IPS-NIHi7 (cell line): ENCODE measurements around the gene SLC9A7.

Experiments used
- DNase-seq: peaks from one replicate; pipeline ENCODE4 v3.0.0; 2012; ENCODE audit warnings: mixed read lengths; ENCODE audit errors: extremely low spot score

Gene SLC9A7

DNA sequence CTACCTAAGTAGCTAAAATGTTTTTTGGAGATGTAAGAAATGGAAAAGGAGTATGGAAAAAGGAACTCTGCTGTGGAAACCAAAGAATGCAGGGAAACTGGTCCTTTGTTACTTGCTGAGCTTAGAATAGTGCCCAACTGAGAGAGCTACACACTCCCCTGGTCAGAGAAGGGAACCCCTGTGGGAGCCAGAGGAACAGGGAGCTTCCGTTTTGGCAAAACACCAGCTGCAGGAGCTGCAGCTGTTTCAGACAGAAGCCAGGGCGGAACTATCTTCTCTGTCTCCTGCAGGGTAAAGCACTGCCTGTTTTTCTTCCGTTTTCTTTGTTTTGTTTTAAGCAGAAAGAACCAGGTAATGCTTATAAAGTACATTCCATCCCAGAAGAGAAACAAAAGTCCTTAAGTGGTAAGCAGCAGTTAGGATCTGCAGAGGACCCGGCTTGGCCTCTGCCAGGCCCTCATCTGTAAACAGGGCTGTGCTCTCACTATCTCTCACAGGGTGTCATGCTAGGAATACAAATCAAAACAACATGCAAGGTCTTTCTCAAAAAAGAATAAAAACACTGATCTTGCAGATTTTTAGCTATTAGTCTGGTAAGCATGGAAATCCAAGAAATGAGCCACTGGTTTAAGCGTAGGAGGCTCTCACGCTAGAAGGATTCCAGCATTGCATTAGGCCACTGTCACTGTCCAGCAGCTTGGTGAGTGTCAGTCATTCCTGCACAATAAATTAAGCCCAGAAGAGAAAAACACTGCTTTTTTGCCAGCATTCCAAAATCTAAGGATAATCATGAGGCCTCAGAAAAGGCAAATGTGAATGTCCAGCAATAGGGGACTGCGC, 109.3 kb downstream of the SLC9A7 start:
- DNase-seq, result peak; percentile 65

DNA sequence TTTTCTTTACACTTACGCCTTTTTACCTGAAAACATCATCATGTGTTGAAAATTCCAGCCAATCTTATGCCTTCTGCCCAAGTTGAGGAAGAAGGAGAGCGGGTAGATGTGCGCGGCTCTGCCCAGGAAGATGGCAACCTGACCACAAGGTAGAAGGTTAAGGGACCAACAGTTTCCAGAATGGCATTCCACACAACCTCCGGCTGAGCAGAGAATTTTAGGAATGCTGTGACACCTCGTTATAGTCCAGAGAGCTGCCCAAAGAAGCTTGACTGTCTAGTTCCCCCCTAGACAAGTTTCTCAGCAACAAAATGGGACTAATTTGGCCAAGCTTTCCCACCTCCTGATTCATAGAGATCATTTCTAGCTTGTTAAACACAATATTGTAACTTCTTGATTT, 110.3 kb downstream of the SLC9A7 start:
- DNase-seq, result peak; percentile 20

DNA sequence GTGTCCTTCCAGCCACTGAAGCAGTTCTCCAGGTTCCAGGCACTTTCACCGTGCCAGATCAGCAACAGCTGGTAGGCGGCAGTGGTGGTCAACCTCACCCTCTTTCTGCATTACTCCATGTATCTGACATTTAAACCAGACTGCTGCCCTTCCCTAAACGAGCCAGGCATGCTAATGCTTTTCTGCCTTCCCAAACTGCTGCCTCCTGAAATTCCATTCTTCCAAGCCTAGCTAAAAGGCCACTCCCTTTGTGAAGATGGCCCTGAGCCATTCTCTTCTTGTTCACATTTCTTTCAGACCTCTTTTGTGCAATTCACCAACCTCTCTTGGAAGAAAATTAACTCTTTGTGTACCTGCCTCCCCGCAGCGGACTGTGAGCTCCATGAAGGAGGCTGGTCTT, 111.7 kb downstream of the SLC9A7 start:
- DNase-seq, result no peak

DNA sequence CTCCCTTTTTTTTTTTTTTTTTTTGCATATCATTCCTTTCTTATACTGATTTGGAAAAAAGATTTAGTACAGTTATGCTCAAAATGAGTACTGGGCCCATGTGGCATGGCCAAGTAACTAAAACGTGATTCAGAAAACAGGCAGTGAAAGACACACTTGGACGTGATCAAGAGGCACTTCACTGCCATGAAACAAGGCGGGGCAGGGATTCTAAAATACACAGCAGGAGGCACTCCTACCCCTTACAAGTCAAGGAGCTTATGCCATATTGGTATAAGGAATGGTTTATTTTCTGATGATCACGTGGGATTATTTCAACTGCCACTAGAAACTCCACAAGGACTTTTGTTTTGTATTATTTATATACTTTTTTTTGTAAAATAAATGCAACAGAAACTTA, 113.3 kb downstream of the SLC9A7 start:
- DNase-seq, result no peak

DNA sequence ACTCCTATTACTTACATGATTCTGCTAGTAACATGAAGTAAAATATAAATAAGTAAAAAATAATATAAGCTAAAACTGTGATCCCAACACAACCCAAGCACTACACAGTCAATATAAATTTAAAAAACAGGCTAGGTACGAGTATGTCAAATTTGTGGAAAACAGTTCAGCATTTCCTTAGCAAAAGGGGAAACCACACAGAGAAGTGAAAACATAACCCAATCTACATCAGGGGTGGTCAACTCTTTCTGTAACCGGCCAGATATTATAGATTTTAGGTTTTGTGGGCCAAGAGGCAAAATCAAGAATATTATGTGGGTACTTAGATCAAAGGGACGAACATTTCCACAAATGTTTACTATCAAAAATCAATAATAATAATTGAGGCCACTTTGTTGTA, 115.3 kb downstream of the SLC9A7 start:
- no peak for DNase-seq

DNA sequence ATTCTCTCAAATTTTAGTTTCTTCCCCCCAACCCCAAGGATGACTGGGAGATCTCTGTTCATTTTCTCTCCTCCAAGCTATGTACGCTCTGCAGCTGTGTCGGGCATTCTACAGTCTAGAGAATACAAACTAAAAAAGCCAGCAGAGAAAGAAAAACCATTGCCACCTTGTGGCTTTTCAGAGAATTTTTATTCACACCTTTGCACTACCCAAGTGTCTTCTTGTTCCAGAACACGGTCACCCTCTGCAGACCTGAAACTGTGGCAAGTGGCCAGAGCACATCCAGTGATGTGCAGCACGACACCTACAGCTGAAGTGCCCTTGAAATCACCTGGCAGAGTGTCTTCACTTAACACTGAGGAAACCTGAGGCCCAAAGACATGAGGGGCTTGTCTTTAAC, 116.8 kb downstream of the SLC9A7 start:
- DNase-seq, result peak; percentile 43

DNA sequence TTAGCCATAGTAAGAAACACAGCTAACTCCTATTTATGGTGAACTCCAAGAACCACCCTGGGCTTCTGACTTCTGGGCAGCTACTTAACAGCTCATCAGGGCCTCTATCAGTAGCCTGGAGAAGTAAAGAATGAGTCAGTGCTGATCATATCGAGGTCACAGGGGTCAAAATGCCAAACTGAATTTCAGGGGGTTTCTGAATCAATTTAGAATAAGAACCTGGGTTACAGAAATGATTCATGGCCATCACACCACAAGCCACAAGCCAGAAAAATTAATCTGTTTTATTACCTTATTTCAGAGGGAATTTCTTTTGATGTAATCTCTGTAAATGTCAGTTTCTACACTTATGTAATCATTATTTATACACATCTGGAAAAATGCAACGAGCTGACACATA, 121.0 kb downstream of the SLC9A7 start:
- peak; percentile 37 for DNase-seq

DNA sequence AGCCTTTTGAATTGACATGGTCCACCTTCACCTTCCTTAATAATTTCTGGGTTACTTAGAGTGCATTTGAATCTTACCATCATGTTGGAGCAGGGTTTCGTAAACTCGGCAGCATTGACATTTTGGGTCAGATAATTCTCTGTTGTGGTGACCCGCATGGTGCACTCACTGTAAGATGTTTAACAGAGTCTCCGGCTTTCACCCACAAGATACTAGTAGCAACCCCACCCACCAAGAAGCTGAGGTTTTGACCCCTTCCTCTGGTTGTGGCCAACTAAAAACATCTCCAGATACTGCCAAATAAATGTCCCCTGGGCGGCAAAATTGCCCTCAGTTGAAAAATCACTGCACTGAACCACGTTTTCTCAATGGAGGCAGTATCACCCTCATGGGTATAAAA, 122.7 kb downstream of the SLC9A7 start:
- no peak for DNase-seq

DNA sequence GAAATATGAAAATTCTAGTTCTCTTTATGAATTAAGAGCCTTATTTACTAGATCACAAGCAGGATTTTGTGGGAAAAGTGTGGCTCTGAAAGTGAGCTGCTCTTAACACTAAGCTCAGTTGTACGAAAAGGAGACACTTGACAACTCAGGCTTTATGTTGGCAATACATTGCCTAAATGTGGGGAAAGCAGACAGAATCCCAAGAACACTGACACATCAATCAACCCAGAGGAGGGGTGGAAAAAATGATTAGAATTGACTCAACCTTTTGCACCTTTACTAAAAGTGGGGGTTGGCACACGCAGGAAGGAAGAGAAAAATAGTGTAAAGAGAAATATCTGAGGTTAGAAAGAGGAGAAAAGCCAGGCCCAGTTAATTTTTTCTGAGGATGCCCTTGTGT, 123.7 kb downstream of the SLC9A7 start:
- DNase-seq, result no peak

DNA sequence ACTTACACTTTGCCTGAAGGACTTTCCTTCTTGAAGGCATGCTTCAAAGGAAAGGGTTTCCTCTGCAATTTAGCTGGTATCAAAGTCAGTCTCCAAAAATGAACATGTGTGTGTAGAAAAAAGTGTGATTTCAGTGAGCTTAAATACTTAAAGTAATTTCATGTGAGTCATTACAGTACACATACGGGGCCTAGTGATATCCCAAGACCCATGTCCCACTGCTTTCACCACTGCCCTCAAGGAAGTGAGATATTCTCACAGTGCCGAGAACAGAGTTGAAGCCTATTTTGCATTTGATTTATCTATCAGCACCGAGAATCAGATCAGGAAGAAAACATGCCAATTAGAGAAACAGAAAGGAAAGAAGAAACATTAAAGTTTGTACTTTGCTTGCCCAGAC, 124.3 kb downstream of the SLC9A7 start:
- DNase-seq, result no peak

DNA sequence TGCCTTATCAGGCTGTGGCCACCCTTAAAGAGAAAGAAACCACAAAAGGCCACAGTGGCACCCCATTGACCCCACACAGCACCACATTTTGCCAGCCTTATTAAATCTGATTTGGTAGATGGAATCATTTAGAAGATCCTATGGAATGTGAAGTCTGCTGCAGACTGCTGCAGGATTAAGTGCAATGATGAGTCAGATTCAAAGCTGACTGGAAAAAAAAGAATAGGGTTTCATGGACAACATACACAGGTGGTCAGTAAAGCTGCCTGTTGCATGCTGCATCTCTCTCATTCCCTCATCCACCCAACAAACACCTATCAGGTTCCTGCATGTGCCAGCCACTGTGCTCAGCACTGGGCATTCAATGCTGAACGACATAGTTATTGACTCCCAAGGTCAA, 128.8 kb downstream of the SLC9A7 start:
- no peak for DNase-seq

DNA sequence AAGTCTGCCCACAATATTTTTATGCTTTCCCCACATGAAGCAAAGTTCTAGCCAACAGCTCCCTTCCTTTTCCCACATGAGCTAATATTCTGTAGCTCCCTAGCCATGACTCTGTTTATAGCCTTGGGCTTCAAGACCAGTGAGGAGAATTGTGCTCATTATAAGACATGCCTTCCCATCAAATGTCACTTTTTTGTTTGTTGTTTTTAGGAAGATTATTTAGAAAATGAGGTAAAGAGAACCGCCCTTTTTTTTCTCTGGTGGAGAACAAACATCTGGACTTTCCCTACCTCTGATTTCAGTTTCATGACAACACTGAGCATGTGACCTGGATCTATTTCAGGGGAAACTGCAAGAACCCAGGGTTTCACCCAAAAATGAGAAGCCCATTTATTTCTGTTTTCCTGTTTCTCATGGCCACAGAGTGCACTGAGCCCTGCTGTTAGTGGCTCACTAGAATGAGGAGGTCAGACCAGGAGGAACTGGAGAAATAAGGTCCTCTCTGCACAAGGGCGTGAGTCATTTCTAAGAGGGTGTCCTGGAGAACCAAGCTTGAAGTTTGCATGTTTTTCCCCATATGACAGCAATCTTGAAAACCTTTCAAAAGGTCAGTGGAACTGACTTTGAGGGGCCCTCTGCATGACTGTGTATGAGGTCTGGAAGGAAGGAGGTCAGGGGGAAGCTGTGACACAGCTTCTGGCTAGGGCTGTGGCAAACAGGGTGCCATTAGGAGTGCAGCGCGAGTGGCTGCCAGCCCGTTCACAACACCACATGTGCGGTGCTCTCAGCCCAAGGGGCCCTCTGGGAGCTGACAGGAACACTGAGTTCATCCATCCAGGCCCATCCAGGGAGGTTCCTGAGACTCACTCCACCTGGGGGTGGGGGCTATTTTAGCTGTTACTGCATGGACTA, 130.2 kb downstream of the SLC9A7 start:
- DNase-seq, result no peak

DNA sequence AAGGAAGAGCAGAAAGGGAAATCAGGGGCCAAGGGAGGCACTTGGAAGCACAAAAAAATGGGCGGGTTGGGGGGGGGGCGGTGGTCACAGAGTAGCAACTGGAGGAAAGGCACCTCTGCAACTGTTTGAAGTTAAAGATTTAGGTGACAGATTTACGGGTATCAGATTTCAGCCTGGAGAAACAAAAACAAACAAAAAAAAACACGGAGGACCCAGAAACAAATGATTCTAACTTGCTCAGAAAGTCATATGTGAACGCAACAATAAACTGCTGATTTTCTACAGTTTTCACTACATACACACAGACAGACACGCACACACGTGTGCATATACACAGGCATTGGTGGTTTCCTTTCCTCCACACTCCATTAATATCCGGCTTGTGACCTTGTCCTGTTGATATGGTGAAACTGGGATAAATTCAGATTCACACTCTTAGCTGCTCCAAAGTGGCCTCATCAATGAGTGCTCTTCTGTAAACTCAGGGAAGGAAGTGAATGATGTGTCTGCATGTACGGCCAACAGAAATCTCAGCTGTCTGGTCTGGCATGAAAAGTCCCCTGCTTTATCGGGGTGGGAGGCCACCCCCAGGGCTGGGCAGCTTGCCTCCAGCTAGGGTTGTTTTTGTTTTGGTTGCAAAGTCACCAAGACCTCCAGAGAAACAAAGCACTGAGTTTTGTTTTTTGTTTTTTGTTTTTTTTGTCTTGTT, 131.1 kb downstream of the SLC9A7 start:
- no peak for DNase-seq

DNA sequence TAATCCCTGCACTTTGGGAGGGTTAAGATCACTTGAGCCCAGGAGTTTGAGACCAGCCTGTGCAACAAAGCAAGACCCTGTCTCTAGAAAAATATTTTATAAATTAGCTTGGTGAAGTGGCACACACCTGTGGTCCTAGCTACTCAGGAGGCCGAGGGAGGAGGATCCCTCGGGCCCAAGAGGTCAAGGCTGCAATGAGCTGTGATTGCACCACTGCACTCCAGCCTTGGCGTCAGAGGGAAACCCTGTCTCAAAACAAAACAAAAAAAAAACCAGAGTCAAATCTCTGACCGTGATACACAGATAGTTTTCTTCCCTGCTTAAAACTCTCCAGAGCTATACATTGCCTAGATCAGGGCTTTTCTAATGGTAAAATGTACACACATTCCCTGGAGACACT, 131.9 kb downstream of the SLC9A7 start:
- no peak for DNase-seq

DNA sequence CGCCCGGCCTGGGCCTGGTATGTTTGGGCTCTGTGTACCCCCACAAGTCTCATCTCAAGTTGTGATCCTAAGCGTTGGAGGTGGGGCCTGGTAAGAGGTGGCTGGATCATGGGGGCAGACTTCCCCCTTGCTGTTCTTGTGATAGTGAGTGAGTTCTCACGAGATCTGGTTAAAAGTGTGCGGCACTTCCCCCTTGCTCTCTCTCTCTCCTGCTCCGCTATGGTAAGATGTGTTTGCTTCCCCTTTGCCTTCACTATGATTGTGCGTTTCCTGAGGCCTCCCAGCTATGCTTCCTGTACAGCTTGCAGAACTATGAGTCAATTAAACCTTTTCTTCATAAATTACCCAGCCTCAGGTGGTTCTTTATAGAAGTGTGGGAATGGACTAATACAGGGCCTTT, 132.4 kb downstream of the SLC9A7 start:
- DNase-seq, result no peak

DNA sequence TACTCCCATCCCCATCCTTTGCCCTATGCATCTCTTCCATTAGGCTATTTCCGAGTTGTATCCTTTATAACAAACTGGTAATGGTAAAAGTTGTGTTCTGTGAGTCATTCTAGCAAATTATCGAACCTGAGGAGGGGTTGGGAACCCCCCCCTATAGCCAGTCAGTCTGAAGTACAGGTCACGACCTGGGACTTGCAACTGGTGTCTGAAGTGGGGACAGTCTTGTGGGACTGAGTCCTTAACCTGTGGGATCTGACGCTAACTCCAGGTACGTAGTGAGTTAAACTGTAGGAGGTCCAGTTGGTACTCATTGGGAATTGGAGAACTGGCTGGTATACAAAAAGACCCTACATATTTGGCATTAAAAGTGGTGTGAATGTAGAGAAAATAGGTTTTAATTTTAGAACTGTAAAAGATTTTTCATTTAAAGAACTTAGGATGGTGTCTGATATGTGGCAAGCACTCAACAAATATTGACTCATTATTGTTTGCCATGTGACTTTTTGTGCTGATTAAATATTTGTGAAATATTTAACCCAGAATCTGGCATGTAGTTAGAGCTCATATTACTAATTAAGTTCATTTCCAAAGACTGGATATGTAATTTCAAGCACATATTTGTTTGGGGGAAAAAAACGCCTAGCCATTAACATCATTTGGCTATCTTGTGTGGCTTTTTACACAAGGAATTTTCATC, 134.7 kb downstream of the SLC9A7 start:
- no peak for DNase-seq

DNA sequence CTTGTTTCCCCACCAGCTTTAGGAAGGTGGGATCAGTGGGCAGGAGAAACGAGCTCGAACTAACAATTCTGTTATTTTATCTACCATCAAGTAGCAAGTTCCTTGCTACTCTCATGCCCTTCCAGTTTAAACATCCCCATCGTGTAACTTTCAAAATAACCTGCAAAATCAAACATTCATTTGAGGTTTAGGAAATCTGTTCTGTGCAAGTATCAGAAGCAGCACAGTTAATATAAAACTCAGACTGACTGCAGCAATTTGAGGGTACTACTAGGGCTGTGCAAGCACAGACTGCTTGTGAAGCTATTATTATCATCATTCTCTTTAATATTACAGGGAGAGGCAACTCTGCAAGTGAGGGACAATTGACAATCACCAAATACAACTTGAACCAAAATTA, 137.3 kb downstream of the SLC9A7 start:
- no peak for DNase-seq

DNA sequence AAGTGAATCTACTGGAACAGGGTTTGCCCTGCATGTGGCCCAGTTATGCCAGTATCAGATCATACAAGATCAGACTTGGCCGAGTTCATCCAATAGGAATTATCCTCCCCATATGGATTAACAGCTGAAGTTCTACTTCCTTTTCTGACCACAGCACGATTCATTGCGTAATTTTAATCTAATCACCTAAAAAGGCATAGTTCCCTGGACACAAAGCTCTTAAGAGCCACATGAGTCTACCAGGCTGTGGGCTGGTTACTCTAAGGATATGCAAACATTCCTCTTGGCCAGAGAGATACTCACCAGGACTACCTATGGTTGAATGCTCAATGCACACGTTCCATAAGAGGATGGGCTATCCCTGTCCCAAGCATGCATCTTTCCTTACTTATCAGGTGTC, 138.4 kb downstream of the SLC9A7 start:
- DNase-seq, result no peak

DNA sequence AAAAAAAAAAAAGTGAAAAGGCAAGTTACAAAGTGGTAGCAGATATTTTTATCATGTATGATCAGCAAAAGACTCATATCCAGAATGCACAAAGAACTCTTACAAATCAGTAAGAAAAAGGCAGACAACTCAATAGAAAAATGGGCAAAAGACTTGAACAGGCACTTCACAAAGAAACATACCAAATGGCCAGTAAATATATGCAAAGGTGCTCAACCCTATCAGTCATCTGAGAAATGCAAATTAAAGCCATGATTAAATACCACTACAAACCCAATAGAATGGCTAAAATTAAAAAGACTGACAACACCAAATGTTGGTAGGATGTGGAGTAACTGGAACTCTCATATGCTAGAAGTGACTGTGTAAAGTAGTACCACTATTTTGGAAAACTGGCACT, 140.0 kb downstream of the SLC9A7 start:
- DNase-seq, result no peak

DNA sequence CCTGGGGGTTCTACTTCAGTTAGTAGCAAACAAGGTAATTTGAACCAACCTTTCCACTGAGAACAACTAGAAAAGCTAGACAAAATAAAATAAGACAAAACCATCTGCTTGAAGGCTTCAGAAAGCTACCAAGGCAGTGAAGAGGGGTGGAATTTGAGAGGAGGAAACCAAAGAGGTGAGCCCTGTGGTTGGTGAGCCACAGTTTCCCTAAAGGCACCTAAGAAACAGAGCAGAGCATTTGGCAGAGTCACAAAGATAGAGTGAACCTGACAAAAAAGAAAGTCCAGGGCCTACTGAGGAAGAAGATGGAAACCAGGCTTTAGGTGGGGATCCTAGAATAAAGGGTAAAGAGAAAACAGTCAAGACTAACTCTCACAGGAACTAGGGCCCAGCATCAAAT, 141.0 kb downstream of the SLC9A7 start:
- DNase-seq, result no peak

DNA sequence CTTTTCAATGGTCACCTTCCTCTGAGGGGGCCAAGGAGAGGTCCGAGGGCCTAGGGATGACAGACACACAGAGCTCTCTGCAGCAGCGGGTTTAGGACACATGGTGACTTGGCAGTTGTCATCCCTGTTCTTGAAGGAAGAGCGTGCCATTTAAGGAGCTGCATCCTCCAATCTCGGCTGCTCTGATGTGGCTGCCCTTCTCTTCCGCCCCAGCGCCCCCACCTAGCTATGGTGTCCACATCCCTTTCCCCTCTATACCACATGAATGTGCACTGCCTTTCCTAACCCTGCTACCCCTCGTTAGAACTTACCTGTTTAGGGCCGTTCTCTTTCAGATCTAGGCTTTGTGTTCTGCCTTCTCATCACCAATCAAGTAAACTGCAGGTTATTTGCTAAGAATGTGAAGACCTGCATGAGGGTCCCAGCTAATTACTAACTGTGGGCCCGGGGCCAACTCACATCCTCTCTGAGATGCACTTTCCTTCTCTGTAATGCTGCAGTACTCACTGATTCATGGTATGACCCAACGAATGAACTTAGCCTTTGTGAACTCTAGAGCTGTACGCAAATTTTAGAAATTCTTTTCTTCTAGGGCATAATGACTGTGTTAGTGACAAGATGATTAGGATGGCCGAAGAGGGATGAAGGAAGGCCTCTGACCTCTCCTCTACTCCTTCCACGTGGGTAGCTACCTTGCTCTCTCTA, 147.1 kb downstream of the SLC9A7 start:
- no peak for DNase-seq
